Astrocyte of the cerebellum (primary cell): Measurements from ENCODE around the gene SYAP1.
"Not testable (repeated sequence)": the region's sequence is repeated elsewhere in the genome, so short reads cannot be mapped to it uniquely, and the experiment has no call there.

Experiments
- DNase-seq: peaks from one replicate; pipeline ENCODE4 v3.0.0-alpha.2; 2011; ENCODE audit warnings: low read depth
- H3K4me3 ChIP-seq: 2 replicates; pipeline ENCODE4 v1.5.1; 2011; ENCODE audit warnings: mild to moderate bottlenecking, low read depth, low read length, moderate library complexity
- CTCF ChIP-seq: IDR thresholded peaks from 2 replicates; pipeline ENCODE4 v1.5.1; 2012; ENCODE audit warnings: low read length, low read depth, moderate library complexity, mild to moderate bottlenecking; ENCODE audit errors: missing control alignments
- in situ Hi-C: cut with HindIII; loops from 2 replicates; pipeline ENCODE4 v1.10.0; 2017; ENCODE audit warnings: low sequenced_read_pairs

SYAP1 gene

GRCh38 chrX:16772460-16772859 lies 53.0 kb downstream of the SYAP1 start:
- no peak for TF ChIP-seq CTCF
- H3K4me3 ChIP-seq = no peak overlapping the region
- no peak for DNase-seq
- in situ Hi-C loops = no loop called here

- in situ Hi-C loops = no loop called here
- H3K4me3 ChIP-seq = no peak overlapping the region
- no peak for DNase-seq
Measured at GRCh38 chrX:16774746-16775145, 55.3 kb downstream of the SYAP1 start.

GRCh38 chrX:16778545-16778944 lies 59.1 kb downstream of the SYAP1 start:
- TF ChIP-seq CTCF = no peak
- in situ Hi-C loops = no loop called here
- no peak overlapping the region for H3K4me3 ChIP-seq
- no peak for DNase-seq

More at GRCh38 chrX:16774746-16775145, 55.3 kb downstream of the SYAP1 start:
- TF ChIP-seq CTCF = no peak

- H3K4me3 ChIP-seq = no peak overlapping the region
- DNase-seq = no peak
- in situ Hi-C loops = no loop called here
- TF ChIP-seq CTCF = no peak
Measured at GRCh38 chrX:16778993-16779392, 59.6 kb downstream of the SYAP1 start.

GRCh38 chrX:16779815-16780214 lies 60.4 kb downstream of the SYAP1 start:
- in situ Hi-C loops, DNase-seq: not testable (repeated sequence)

GRCh38 chrX:16783452-16783851 lies 64.0 kb downstream of the SYAP1 start:
- in situ Hi-C loops = no loop called here
- TF ChIP-seq CTCF = no peak
- no peak overlapping the region for H3K4me3 ChIP-seq
- no peak for DNase-seq

More at GRCh38 chrX:16779815-16780214, 60.4 kb downstream of the SYAP1 start:
- H3K4me3 ChIP-seq = not testable (repeated sequence)

- in situ Hi-C loops, H3K4me3 ChIP-seq, DNase-seq: not testable (repeated sequence)
Measured at GRCh38 chrX:16784440-16784839, 65.0 kb downstream of the SYAP1 start.

- no peak for DNase-seq
- no peak for TF ChIP-seq CTCF
- H3K4me3 ChIP-seq = peak overlapping the region; percentile 59
- in situ Hi-C loops = no loop called here
Measured at GRCh38 chrX:16785247-16786138, 66.1 kb downstream of the SYAP1 start.
